HTERT RPE-1 (cell line): ENCODE data around the gene UNC79.

ENCODE experiments used
- in situ Hi-C: fragments of 300-500 bp; cut with MboI; formaldehyde crosslinking; loops from 4 replicates; pipeline ENCODE4 v1.14.3; 2020; ENCODE audit warnings: low sequenced_read_pairs

Gene UNC79

DNA sequence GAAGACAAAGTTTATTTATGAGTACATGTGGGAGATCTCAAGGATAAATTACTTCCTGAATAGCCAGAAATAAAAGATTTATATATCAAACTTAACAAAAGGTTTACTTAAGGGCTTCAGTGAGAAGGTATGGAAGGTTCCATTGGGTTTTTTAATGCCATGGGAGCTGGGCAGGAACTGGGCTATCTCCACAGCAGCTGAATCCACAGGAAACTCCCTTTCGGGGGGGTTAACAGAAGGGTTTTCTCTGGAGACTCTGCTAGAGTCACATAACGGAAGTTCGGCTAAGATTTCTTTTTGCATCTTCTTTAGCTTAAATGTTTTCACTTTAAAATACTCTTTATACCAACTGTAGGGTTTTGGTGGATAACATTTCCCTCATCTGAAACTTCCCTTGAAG is 113.5 kb downstream of the UNC79 start:
- in situ Hi-C loops, result no loop called here

DNA sequence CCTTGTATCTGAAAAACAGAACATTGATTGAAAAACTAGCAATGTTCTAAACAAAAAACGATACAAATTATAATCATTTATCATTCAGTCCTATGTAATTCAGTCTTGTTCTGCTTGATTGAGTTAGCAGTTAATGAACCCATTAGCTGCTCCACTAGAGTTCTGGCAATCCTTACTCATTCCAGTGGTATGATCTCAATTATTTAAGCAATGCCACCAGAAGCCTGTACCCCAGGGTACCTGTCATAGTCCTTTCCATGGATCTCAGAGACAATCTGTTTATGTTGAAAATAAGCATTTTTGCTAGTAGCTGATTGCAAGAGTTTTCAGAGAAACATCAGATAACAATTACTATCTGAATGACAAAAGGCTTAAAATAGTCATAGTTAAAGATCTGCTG is 115.9 kb downstream of the UNC79 start:
- in situ Hi-C loops, result no loop called here

DNA sequence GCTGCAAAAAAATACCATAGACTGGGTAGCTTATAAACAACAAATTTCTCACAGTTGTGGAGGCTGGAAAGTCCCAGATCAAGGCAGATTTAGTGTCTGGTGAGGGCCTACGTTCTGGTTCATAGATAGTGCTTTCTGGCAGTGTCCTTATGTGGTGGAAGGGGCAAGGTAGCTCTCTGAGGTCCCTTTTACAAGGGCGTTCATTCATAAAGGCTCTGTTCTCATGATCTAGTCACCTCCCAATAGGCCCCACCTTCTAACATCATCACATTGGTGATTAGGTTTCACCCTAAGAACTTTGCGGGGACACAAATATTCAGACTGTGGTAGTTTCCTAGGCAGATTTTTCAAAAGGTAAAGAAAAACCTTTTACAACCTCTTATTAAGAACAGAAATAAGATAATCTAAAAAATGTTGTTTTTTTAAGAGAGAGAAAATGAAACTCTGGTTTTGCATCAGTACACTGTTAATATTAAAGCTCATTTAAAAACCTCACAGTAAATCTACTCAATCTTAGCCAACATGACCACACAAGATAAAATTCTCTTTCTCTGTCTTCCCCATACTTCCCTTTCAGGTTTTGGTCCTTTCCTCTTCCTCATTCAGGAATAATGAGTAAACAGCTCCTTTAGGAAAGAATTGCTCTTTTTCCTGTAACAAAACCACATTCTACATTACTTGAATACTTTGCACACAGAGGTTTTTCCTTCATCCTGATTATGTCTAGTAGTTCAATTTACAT is 117.5 kb downstream of the UNC79 start:
- in situ Hi-C loops, result no loop called here

DNA sequence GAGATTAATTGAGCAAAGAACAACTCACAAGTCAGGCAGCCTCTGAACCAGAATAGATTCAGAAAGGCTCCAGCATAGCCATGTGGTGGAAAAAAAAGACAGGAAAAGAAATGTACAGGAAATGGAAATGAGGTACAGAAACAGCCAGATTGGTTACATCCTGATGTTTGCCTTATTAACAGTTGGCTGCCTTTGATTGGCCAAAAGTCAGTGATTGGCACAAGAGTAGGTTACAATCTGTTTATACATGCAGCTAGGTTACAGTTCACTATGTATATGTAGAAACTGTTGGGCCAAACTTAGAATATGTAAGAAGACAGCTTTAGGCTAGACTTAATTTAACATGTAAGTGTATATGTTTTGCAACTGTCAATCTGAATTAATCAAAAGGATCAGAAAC is 118.9 kb downstream of the UNC79 start:
- in situ Hi-C loops, result no loop called here

DNA sequence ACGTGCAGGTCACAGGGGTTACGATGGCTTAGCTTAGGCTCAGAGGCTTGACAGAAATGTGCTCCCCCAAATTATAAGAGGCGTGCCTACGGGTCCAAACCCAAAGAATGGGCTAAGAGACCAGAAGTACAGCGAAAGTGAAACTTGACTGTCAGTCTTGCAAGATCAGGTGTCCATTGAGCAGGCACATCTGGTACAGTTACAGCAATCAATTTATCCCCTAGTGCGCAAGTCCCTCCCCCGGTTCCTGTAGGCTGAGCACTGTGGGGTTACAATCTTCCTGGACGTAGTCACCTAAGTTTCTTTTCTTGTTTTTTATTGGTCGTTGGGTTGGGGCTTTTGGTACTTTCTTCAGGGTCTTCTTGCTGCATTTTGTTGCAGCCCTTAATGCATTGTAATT is 134.2 kb downstream of the UNC79 start:
- in situ Hi-C loops, result no loop called here

DNA sequence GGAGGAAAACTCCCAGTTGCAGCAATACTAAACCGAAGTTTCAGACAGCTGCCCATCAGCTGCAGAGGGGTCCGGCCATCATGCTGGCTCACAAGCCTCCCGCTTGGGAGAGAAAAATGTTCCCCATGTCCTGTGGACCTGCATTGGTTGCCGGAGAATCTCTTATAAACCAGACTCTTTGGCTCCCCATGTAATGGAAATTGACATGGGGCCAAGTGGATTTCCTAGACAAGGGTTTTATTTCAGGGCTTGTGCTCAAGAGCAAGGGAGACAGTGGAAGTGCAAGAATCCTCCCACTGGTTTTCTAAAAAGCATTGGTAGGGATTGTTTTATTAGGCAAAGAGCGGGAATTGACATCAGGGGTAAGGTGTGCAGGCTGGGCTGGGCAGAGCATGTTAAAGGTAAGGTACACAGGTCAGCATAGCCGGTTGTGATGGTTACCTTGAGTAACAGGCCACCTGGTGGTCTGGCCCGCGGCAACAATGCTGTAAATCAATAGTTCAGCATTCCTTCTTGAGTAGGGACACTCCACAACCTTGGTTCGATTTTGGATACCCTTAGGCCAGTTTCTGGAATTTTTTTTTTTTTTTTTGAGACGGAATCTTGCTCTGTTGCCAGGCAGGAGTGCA is 135.4 kb downstream of the UNC79 start:
- in situ Hi-C loops, result no loop called here

DNA sequence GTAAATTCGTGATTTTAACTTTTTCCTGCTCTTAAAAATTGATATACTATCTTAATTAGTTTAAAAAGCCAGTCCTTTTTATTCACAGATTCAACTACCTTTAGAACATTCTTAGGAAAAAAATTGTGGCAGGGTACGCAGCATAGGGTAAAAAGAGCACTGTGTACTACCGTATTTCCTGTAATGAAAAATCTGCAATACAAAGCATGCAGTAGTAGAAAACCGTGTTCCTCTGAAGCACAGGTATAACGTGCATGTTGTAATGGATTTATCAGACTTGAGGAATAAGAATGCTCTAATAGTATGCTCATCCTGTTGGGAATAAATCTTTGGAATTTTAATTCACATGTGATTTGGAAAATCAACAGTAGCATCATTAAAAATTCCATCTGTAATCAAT is 140.5 kb downstream of the UNC79 start:
- in situ Hi-C loops, result no loop called here

DNA sequence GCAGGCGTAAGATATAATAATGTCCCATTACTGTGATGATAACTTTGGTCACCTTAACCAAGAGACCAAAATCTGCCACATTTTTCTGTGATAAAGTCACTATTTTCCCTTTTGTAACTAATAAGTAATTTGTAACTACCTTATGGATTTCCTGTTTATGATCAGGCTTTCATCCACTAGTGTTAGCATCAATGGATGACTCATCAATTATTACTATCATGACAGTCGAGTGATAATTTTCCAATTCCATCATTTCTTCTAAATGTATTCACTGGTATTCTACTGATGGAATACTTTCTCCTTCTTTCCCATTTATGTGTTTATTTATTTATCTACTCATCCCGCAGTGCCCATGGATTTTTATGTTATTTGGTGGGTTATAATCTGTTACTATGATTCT is 148.4 kb downstream of the UNC79 start:
- in situ Hi-C loops, result no loop called here

DNA sequence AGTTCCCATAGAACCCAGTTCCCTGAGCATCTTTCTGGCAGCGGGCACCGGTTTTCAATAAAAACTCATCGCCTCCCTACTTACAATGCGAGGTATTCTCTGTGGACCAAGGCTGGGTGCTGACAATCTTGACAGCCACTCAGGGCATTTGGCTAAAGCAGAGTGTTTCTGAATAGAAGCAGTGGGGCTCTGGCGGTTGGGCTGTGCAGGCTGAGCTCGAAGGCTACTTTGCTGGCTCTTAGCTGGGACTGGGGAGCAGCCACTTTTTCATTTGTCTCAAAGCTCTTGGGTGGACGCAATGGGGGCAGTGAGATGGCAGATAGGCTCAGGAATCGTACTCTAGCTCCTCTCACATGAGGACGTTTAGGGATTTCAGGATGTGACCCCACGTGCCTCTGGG is 151.8 kb downstream of the UNC79 start:
- in situ Hi-C loops, result no loop called here

DNA sequence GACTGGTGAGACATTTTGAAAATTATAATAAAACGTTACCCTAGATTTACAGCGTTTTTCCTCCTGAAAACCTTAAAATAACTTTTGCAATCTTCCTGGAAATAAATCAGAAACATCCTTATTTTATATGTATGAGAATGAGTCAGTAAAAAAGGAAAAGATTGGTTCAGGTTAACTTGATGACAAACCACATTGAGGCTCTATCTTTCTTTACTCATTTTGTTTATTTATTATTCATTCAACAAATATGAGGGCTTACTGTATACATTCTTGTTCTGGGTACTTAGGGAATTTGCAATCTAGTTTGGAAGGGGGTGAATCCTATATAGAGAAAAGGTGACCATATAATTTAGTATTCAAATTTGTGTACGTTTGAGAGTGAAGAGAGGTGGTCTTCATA is 156.6 kb downstream of the UNC79 start:
- in situ Hi-C loops, result no loop called here

DNA sequence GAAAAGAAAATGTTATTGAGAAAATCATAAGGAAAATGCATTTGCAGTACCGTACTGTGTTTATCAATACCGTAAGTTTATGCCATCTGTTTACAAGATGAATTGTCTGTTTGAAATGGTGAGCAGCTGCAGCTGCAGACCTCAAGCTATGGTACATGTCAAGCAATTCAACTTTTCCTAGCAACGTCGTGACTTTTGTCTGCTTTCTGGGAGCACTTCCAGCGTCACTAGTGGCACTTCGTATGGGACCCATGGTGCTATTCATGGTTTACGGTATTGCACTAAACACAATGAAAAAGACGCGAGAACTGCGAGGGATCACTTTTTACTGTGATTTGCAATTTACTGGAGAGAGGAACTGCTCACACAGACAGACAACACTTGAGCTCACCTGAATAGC is 160.8 kb downstream of the UNC79 start:
- in situ Hi-C loops, result no loop called here

DNA sequence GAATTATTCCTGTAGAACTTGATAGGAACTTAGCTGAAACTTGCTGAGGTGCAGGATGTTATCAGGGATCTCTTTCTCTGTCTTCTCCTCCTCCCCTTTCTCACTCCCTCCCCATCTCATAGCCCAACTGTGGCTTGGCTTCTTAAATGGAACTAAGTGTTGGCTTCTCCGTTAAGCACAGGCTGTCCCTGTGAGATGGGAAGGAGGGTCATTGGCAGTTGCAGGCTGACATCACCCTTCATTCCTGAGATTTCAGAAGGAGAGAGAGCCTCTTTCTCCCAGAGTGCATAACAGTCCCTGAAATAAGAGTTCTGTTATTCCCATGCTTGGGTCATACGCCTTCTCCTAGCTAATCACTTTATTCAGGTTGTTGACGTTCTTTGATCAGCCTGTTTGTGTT is 162.0 kb downstream of the UNC79 start:
- in situ Hi-C loops, result no loop called here

DNA sequence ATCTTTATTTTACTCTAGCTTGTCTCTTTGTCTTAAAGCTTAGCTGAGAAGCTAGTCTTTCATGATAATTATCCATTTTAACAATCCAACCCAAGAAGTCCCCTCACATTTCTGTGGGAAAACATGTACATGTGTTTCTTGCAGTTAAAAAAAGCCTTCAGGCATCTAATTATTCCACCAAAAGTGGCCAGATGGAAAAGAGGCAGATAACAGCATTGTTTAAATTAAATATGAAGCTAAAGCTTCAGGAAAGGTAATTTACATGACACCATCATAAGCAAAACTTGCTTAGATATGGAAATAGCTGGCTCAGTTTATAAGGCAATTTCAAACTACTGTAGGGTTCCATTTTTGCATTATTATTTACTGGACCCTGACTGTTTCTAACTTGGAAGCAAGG is 175.4 kb downstream of the UNC79 start:
- in situ Hi-C loops, result no loop called here

DNA sequence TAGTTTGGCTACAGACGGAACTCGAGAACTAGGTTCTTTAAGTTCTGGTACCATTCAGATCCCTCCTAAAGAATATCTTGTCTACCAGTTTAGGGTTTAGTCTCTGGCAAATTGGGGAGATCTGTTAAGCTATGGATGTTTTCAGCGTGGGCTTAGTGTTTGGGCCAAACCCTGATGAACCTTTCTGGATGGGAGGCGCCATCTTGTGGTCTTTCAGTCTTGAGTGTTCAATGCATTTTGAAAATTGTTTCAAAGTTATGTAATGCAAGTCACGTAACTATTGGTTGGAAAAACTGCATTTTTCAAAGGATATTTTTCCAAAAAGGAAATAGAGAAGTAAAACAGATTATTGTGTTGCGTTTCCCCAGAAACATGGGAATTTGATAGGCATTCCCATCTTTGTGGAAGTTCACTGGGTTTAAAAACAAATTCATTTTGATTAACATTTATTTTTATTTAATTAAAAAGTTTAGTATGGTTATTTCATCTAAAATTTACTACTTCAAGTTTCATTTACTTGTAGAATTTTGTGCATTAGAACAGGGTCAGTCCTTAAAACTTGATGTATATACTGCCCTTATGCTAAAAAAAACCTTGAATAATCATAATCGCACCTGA is 188.5 kb downstream of the UNC79 start:
- in situ Hi-C loops, result no loop called here

DNA sequence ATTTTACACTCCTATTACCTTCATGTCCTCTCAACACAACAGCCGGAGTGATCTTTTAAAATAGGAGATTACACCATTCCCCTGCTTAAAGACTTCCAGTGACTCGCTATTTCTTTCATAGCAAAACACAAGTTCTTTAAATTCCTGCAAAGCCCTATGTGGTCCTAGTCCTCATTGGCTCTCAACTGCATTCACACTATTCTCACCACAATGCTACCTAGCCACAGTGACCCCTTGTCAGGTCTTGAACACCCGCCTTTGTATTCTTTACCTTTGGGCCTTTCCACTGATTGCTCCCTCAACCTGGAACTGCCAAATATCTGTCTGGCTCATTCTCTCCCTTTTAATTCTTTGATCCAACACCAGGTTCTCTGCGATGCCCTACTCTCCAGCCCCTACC is 197.3 kb downstream of the UNC79 start:
- in situ Hi-C loops, result no loop called here

DNA sequence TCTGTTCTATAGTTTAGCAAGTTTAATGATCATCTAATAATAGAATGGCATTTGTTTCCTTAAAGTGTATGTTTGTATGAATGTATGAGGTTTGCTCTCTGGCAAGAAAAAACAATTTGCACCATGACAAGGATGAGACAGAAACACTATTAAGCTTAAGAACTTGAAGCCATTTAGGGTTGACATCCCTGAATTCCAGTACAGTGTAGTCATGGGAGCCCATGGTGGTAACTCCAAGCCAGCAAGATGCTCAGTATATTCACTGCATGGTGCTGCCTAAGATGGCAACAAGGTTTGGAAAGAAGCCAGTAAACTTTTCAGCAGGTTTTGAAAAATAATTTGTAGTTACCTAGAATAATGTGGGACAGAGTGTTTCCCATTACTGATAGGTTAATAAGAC is 198.9 kb downstream of the UNC79 start:
- in situ Hi-C loops, result no loop called here

DNA sequence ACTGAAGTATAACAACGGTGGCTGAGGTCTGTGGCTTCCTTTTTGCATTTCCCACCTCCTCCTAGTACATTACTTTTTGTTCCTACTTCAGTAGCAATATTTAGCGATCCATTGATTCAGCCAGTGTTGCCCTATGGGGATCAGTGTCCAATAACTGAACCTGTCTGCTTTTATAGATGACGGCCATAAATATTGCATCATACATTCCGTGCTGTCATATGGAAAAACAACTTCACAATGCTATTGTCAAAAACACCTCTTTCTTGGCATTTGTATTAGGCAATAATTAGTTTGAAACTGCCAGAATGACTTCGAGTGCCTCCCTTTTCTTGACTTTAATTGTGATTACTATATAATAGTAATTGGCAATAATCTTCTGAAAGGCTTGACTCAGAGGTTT is 208.1 kb downstream of the UNC79 start:
- in situ Hi-C loops, result no loop called here

DNA sequence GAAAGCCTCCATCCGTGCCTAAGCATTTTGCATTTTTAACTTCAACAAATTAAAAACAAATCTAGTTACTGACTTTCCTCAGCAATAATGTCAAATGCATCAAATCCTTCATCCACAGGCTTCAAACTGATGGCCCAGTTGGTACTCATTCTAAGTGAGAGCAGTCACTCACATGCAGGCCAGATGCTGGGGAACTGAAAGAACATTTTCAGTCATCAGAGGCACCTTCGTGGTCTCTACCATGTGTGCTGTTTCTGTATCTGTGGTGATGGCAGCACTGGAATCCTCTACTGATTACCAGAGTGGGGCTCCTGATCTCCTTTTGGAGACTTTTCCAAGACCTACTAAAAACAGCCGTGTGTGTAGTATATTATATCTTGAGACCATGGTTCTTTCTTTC is 212.4 kb downstream of the UNC79 start:
- in situ Hi-C loops, result no loop called here

DNA sequence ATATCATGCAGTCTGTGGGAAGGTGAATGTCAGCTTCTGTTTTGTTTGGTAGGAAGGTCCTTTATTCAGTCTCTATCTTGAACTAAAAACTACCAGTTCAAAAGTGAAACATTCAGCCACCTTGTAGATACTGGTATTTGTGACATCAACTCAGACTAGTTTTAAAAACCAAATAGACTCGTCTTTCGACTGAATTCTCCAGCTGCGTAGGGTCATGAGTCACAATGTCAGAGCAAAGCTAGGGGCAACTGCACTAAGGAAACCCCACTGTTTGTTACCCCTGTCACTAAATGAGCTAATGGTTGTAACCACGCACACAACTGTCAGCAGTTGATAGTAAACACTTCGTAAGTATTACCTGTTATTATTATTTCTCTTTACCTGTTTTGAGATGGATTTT is 212.9 kb downstream of the UNC79 start:
- in situ Hi-C loops, result no loop called here

DNA sequence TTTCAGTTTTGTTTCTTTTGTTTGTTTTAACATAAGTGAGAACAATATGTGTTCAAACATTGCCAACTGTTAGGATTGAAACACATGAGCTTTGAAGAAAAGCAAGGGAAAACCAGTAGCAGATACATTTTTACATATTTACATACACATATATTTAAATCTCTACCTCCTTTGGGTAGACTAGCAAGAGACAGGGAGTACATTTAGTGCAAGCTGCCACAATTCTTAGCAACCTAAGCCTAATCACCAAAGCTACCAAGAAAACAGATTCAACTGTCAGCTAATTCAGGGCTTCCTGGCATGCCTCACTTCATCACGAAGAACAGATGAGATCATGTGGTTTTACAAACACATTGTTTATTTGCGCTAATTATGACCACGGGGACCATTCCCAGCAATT is 214.5 kb downstream of the UNC79 start:
- in situ Hi-C loops, result no loop called here

DNA sequence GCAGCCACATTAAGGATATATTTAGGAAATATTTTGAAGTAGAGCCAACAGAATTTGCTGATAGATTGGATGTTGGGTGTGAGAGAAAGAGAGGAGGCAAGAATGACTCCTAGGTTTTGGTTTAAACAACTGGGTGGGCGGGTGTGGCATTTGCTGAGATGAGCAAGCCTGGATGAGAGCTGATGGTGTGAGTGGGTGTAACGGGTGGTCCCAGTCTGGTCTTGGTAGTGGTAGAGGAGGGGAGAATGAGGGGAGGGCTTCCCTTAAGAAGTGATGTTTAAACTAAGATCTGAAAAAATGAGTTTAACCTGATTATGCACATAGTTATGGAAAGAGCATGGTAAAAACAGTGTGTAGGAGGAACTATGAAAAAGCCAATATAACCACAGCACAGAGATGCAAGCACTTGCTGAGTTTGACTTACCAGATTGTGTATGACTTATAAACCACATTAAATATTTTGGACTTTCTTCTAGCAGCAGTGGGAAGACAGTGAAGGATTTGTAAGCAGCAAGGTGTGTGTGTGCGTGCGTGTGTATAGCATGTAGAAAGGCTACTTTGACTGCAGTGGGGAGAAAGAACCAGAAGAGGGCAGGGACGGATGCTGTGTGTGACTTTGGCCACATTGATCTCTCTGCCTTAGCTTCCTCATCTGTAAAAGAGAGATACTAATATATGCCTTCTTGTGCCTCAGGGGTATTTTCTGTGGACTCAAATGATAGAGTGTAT is 217.9 kb downstream of the UNC79 start:
- in situ Hi-C loops, result no loop called here

DNA sequence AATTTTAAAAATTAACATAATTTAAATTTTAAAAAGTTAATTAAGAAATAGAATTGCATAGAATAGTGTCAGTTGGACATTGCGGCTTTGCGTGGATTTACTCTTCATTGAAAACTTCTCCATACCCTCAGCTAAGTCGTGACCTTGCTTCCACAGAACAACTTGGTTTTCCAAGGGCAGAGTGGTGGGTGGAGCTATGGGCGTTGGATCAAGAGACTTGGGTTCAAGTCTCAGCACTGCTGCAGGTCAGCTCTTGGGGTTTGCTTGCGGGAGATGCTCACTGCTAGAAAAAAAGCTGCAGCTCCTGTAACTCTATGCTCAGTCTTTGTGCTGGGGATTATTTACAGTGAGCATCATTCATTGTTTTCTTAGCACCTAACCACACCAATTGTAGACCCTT is 223.9 kb downstream of the UNC79 start:
- in situ Hi-C loops, result no loop called here
